K562 (cell line): Measurements from ENCODE around the gene USH1G. TPM values are rescaled to one million over a fixed set of nuclear protein-coding genes. Genes with fewer than 3 reads are reported as not detected.

ENCODE experiments used
- ATF1 ChIP-seq, 2 experiments: fragments of 450-650 bp in 1 of 2; IDR thresholded peaks; 2 replicates each; pipeline ENCODE4 v1.6.1; 2016; ENCODE audit warnings: missing compliant biosample characterization in 1 of 2, missing genetic modification characterization in 1 of 2
- ATF3 ChIP-seq, 2 experiments: fragments of 450-650 bp in 1 of 2; sonication (generic) in 1 of 2; formaldehyde crosslinking in 1 of 2; IDR thresholded peaks in 1 of 2; conservative IDR thresholded peaks in 1 of 2; 2 replicates each; pipeline versions ENCODE4 v1.6.1 to v1.8.1; 2016 to 2023; ENCODE audit warnings: mild to moderate bottlenecking in 2 of 2, moderate library complexity in 2 of 2, inconsistent platforms in 1 of 2, missing genetic modification reagents in 1 of 2
- C11orf30 ChIP-seq: fragments of 450-650 bp; IDR thresholded peaks from 2 replicates; pipeline ENCODE4 v1.6.1; 2016; ENCODE audit warnings: low read depth, mild to moderate bottlenecking
- E2F3 ChIP-seq: fragments of 250-450 bp; sonication (Bioruptor Pico); IDR thresholded peaks from 2 replicates; pipeline ENCODE4 v1.4.0; 2020; ENCODE audit warnings: mild to moderate bottlenecking
- ETS1 ChIP-seq: conservative IDR thresholded peaks from 2 replicates; pipeline ENCODE4 v1.6.1; 2011; ENCODE audit warnings: low read depth, mild to moderate bottlenecking, low read length; ENCODE audit not compliant: control insufficient read depth
- FIP1L1 ChIP-seq: fragments of 200-400 bp; formaldehyde crosslinking; IDR thresholded peaks from 2 replicates; pipeline ENCODE4 v1.6.1; 2018; ENCODE audit warnings: mild to moderate bottlenecking, low read depth, low read length; ENCODE audit not compliant: poor library complexity, severe bottlenecking
- FOXJ3 ChIP-seq: sonication (generic); formaldehyde crosslinking; IDR thresholded peaks from 2 replicates; pipeline ENCODE4 v1.4.0; 2020; ENCODE audit warnings: mild to moderate bottlenecking, missing genetic modification reagents
- KLF13 ChIP-seq: fragments of 450-650 bp; IDR thresholded peaks from 2 replicates; pipeline ENCODE4 v1.6.1; 2016; ENCODE audit warnings: missing genetic modification characterization, low read depth, mild to moderate bottlenecking, missing compliant biosample characterization, moderate library complexity, borderline replicate concordance
- LARP7 ChIP-seq: fragments of 450-650 bp; IDR thresholded peaks from 2 replicates; pipeline ENCODE4 v1.6.1; 2016
- MAZ ChIP-seq, 2 experiments: fragments of 450-650 bp in 1 of 2; sonication (generic) in 1 of 2; formaldehyde crosslinking; IDR thresholded peaks in 1 of 2; conservative IDR thresholded peaks in 1 of 2; 2 replicates each; pipeline versions ENCODE4 v1.4.0 to v1.5.0; 2020; ENCODE audit warnings: mild to moderate bottlenecking in 1 of 2, missing genetic modification reagents in 1 of 2
- MTF1 ChIP-seq: fragments of 250-450 bp; sonication (Bioruptor Pico); IDR thresholded peaks from 2 replicates; pipeline ENCODE4 v1.9.0; 2021; ENCODE audit warnings: moderate library complexity, mild to moderate bottlenecking, inconsistent platforms, borderline replicate concordance
- SIN3B ChIP-seq: fragments of 450-650 bp; IDR thresholded peaks from 2 replicates; pipeline ENCODE4 v1.6.1; 2017; ENCODE audit warnings: low read depth, mild to moderate bottlenecking, moderate library complexity
- TAL1 ChIP-seq: fragments of 450-650 bp; IDR thresholded peaks from 2 replicates; pipeline ENCODE4 v1.6.1; 2016; ENCODE audit warnings: mild to moderate bottlenecking
- TEAD4 ChIP-seq, 2 experiments: sonication (generic) in 1 of 2; formaldehyde crosslinking in 1 of 2; IDR thresholded peaks; 2 replicates each; pipeline versions ENCODE4 v1.6.1 to v1.8.0; 2012 to 2022; ENCODE audit warnings: borderline replicate concordance in 1 of 2, inconsistent platforms in 1 of 2, low read length in 1 of 2, mild to moderate bottlenecking in 1 of 2, missing genetic modification reagents in 1 of 2
- THRAP3 ChIP-seq: fragments of 450-650 bp; IDR thresholded peaks from 2 replicates; pipeline ENCODE4 v1.6.1; 2016; ENCODE audit warnings: mild to moderate bottlenecking, inconsistent platforms, borderline replicate concordance
- TRIM25 ChIP-seq: fragments of 450-650 bp; IDR thresholded peaks from 2 replicates; pipeline ENCODE4 v1.7.0; 2016; ENCODE audit warnings: borderline replicate concordance
- U2AF2 ChIP-seq: fragments of 200-400 bp; formaldehyde crosslinking; optimal IDR thresholded peaks from 2 replicates; pipeline ENCODE3; 2017; ENCODE audit warnings: low read depth, mild to moderate bottlenecking, low read length
- XRCC4 ChIP-seq: IDR thresholded peaks from one replicate; pipeline ENCODE4 v1.6.1; 2011; ENCODE audit not compliant: insufficient read depth, insufficient read length; ENCODE audit errors: extremely low read depth
- ZBTB49 ChIP-seq: sonication (generic); formaldehyde crosslinking; IDR thresholded peaks from 2 replicates; pipeline ENCODE4 v1.8.0; 2022; ENCODE audit warnings: missing genetic modification reagents, mild to moderate bottlenecking, borderline replicate concordance
- ZNF561 ChIP-seq: fragments of 450-650 bp; formaldehyde crosslinking; conservative IDR thresholded peaks from 2 replicates; pipeline ENCODE4 v1.4.0; 2020; ENCODE audit warnings: mild to moderate bottlenecking, moderate library complexity
- polyA plus RNA-seq, 8 experiments: library from polyadenylated mRNA; depleted of rRNA in 4 of 8; stranded (reverse) in 5 of 8; unstranded in 3 of 8; fragments of >200 nt; fragmentation: Nextera tagmentation in 2 of 8; fragmentation: Illumina TruSeq in 1 of 8; extraction: Ambion mirVana in 2 of 8; extraction: Trizol in 1 of 8; gene quantifications; 2 replicates each; pipeline versions ENCODE4 v1.2.1 to v1.2.3, GENCODE V29; 2011 to 2014; ENCODE audit warnings: inconsistent platforms in 1 of 8, missing spikeins in 1 of 8
- total RNA-seq, 7 experiments: library from RNA; depleted of rRNA in 6 of 7; stranded (reverse); fragments of >200 nt in 6 of 7; fragmentation: Illumina TruSeq in 2 of 7; extraction: Trizol in 2 of 7; gene quantifications; 2 replicates each; pipeline versions ENCODE4 v1.2.1 to v1.2.3, GENCODE V29; 2011 to 2021; ENCODE audit warnings: low replicate concordance in 1 of 7

Gene USH1G
- total and polyA plus RNA-seq, 9 of the 15 experiments (the other 6 are each of a cell fraction or from before 2014, with no cell fraction given): 0.22 to 1.00 (median 0.64) TPM; not detected in 2

GRCh38 chr17:74875977-74876593 is 47.0 kb downstream of the USH1G start (continued):
- TF ChIP-seq E2F3 (CRISPR knock-in tag) (no peak), LARP7 (no peak), ZBTB49 (CRISPR knock-in tag) (no peak), XRCC4 (no peak), ETS1 (no peak), ATF3 (IDR thresholded peaks at IDR 0.05) (peak; percentile 32; the same call in 1 of the 2 replicates), ATF3 (CRISPR knock-in tag; conservative IDR thresholded peaks at IDR 0.05) (no peak), TRIM25 (no peak), TAL1 (peak; percentile 38), ATF1 (CRISPR knock-in tag; IDR thresholded peaks at IDR 0.05) (no peak), ATF1 (tag; IDR thresholded peaks at IDR 0.05) (peak; percentile 66), SIN3B (no peak), THRAP3 (no peak), FIP1L1 (no peak), C11orf30 (peak; percentile 98), FOXJ3 (no peak), TEAD4 (IDR thresholded peaks at IDR 0.05; ENCODE audit: low read length) (peak; percentile 60), TEAD4 (CRISPR knock-in tag; IDR thresholded peaks at IDR 0.05; ENCODE audit: borderline replicate concordance) (no peak), MAZ (CRISPR knock-in tag; conservative IDR thresholded peaks at IDR 0.05 in 1 of 2, IDR thresholded peaks at IDR 0.05 in 1 of 2) (0 out of 4 replicates have a peak, but pooled peaks of 1 of the 2 experiments have one; percentile 53), ZNF561 (no peak), U2AF2 (no peak), KLF13 (tag) (no peak), MTF1 (CRISPR knock-in tag) (no peak)
